Mammary epithelial cell (primary cell): ENCODE measurements around the gene SLC35F1.

ENCODE experiments used
- EZH2 ChIP-seq: IDR thresholded peaks from 2 replicates; pipeline ENCODE4 v1.6.1; 2012; ENCODE audit warnings: low read length, inconsistent platforms, borderline replicate concordance
- TF ChIP-seq, protein P1 (sequence below), 2 donors: IDR thresholded peaks in 1 of 2; conservative IDR thresholded peaks in 1 of 2; 2 replicates each; pipeline ENCODE4 v1.5.1; 2011 to 2012; ENCODE audit warnings: inconsistent platforms in 2 of 2, low read length in 2 of 2, mild to moderate bottlenecking in 2 of 2, control low read depth in 1 of 2, low read depth in 1 of 2; ENCODE audit not compliant: insufficient read depth in 1 of 2; ENCODE audit errors: extremely low read depth in 1 of 2

DNA sequence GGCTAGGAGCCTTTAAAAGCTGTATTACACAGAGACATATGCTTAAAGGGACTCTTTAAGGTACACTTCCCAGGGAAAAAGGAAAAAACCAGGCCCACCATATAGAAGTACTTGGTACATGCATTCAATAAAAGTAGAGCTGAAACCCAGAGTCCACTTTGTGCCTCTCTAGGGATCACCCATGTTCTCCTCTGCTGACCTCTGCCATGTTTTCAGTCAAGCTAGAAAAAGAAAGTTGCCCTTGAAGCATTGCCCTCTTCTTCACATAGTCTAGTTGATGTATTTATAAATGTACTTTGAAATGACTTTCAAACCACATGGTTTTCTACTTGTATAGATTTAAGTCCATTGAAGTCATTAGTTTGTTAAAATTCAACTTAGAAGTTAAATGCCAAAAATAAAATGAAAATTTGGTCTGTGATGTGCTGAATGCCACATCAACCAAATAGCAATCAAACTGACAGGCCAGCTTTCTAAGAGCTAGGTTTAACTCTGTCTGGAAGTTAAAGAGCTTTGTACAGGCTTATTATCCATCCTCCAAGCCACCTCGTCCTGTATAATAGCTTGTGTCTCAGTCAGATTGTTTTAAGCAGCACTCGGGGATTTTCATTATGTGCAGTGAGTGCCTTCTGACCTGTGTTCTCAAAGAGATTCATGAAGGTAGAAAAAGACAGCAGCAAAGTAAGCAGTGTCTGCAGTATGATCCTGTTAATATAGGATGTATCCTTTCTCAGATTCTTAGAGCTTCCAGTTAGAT is 402.5 kb downstream of the SLC35F1 start:
- TF ChIP-seq, protein P1, sequence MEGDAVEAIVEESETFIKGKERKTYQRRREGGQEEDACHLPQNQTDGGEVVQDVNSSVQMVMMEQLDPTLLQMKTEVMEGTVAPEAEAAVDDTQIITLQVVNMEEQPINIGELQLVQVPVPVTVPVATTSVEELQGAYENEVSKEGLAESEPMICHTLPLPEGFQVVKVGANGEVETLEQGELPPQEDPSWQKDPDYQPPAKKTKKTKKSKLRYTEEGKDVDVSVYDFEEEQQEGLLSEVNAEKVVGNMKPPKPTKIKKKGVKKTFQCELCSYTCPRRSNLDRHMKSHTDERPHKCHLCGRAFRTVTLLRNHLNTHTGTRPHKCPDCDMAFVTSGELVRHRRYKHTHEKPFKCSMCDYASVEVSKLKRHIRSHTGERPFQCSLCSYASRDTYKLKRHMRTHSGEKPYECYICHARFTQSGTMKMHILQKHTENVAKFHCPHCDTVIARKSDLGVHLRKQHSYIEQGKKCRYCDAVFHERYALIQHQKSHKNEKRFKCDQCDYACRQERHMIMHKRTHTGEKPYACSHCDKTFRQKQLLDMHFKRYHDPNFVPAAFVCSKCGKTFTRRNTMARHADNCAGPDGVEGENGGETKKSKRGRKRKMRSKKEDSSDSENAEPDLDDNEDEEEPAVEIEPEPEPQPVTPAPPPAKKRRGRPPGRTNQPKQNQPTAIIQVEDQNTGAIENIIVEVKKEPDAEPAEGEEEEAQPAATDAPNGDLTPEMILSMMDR (conservative IDR thresholded peaks at IDR 0.05 in 1 of 2, IDR thresholded peaks at IDR 0.05 in 1 of 2; ENCODE audit: extremely low read depth in 1 of 2, insufficient read depth in 1 of 2, low read depth in 1 of 2, low read length in 2 of 2), result no peak
- TF ChIP-seq EZH2, result no peak
